K562 (cell line): ENCODE results near the gene FAM53A. TPM values are rescaled to one million over a fixed set of nuclear protein-coding genes. Genes with fewer than 3 reads are reported as not detected.

Experiments
- ARHGAP35 ChIP-seq: fragments of 450-650 bp; IDR thresholded peaks from 2 replicates; pipeline ENCODE4 v1.6.1; 2018; ENCODE audit not compliant: partially characterized antibody
- BHLHE40 ChIP-seq: IDR thresholded peaks from 2 replicates; pipeline ENCODE4 v1.6.1; 2011; ENCODE audit warnings: low read length, improper control_type of control experiment
- L3MBTL2 ChIP-seq: fragments of 450-650 bp; IDR thresholded peaks from 2 replicates; pipeline ENCODE4 v1.6.1; 2016; ENCODE audit warnings: mild to moderate bottlenecking, moderate library complexity
- polyA plus RNA-seq, 8 experiments: library from polyadenylated mRNA; depleted of rRNA in 4 of 8; stranded (reverse) in 5 of 8; unstranded in 3 of 8; fragments of >200 nt; fragmentation: Nextera tagmentation in 2 of 8; fragmentation: Illumina TruSeq in 1 of 8; extraction: Ambion mirVana in 2 of 8; extraction: Trizol in 1 of 8; gene quantifications; 2 replicates each; pipeline versions ENCODE4 v1.2.1 to v1.2.3, GENCODE V29; 2011 to 2014; ENCODE audit warnings: inconsistent platforms in 1 of 8, missing spikeins in 1 of 8
- total RNA-seq, 7 experiments: library from RNA; depleted of rRNA in 6 of 7; stranded (reverse); fragments of >200 nt in 6 of 7; fragmentation: Illumina TruSeq in 2 of 7; extraction: Trizol in 2 of 7; gene quantifications; 2 replicates each; pipeline versions ENCODE4 v1.2.1 to v1.2.3, GENCODE V29; 2011 to 2021; ENCODE audit warnings: low replicate concordance in 1 of 7
- TF ChIP-seq, protein P1 (sequence below), 2 experiments: fragments of 450-650 bp; formaldehyde crosslinking in 1 of 2; IDR thresholded peaks; 2 replicates each; pipeline versions ENCODE4 v1.4.0 to v1.6.1; 2014 to 2020; ENCODE audit warnings: mild to moderate bottlenecking in 2 of 2, borderline replicate concordance in 1 of 2, low read depth in 1 of 2

FAM53A gene
- total and polyA plus RNA-seq, 9 of the 15 experiments (the other 6 are each of a cell fraction or from before 2014, with no cell fraction given), result 0.53 to 2.7 (median 1.4) TPM; not detected in 2

DNA sequence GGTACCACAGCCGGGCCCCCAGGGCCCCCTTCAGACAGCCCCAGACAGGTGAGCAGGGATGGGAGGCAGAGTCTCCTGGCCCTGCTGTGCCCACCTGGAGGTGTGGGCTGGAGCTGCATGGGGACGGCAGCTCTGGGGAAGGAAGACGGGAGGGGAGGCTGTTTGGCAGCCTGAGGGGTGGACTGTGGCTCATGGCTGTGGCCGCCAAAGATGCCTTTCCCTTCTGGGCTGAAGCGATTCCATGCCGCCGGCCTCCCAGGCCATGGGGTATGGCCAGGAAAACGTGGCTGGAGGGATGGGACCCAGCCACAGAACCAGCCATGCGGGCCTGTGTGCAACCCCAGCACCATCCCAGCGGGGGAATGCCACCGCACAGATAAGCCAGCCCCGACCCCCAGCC, 65.7 kb downstream of the FAM53A start (continued):
- TF ChIP-seq, protein P1, sequence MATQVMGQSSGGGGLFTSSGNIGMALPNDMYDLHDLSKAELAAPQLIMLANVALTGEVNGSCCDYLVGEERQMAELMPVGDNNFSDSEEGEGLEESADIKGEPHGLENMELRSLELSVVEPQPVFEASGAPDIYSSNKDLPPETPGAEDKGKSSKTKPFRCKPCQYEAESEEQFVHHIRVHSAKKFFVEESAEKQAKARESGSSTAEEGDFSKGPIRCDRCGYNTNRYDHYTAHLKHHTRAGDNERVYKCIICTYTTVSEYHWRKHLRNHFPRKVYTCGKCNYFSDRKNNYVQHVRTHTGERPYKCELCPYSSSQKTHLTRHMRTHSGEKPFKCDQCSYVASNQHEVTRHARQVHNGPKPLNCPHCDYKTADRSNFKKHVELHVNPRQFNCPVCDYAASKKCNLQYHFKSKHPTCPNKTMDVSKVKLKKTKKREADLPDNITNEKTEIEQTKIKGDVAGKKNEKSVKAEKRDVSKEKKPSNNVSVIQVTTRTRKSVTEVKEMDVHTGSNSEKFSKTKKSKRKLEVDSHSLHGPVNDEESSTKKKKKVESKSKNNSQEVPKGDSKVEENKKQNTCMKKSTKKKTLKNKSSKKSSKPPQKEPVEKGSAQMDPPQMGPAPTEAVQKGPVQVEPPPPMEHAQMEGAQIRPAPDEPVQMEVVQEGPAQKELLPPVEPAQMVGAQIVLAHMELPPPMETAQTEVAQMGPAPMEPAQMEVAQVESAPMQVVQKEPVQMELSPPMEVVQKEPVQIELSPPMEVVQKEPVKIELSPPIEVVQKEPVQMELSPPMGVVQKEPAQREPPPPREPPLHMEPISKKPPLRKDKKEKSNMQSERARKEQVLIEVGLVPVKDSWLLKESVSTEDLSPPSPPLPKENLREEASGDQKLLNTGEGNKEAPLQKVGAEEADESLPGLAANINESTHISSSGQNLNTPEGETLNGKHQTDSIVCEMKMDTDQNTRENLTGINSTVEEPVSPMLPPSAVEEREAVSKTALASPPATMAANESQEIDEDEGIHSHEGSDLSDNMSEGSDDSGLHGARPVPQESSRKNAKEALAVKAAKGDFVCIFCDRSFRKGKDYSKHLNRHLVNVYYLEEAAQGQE (IDR thresholded peaks at IDR 0.05; ENCODE audit: borderline replicate concordance), result no peak
- TF ChIP-seq, protein P1 (CRISPR knock-in tag; IDR thresholded peaks at IDR 0.05; ENCODE audit: low read depth), result no peak
- TF ChIP-seq ARHGAP35, result no peak
- TF ChIP-seq BHLHE40, result no peak
- no peak for TF ChIP-seq L3MBTL2
